ENCODE data around the gene FRMPD2. TPM values are rescaled to one million over a fixed set of nuclear protein-coding genes. Genes with fewer than 3 reads are reported as not detected.

FRMPD2 gene
- total RNA-seq, 1 donor from 2014 or later, result under 0.01 TPM

DNA sequence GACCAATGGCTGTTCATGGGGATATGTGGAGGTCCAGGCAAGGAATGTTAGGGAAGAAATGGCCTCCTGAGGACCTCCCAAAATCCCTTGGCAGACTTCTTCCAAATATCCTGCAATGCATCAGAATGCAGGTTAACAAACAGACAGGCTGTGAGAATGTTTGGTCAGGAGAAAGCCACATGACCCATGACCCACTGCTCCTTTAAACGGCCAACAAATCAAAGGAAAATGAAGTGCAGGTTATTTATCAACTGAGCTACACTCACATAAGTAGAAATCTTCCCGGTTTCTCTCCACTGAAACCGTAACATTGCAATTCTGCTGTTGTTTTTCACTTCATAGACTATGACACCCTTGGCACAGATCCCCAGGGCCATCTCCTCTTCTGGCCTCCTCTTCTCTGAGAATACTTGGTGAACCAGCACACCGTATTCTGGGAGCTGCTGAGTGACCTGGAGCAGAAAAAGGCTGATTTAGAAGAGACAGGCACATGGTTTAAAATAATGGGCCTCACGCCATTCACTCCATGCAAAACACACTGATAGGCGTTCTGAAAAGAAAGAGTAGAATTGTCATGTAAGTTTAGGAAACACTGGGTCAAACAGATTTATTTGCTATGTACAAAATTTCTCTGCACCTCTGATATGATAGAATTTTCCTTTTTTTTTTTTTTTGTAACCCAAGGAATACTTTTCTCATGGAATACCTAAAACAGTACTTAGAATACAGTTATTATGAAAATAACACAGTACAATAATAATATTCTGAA is 67.8 kb downstream of the FRMPD2 start:
- peaks cover 2% of the 10 kb centered on the region for H3K27me3 ChIP-seq (ENCODE audit: control insufficient read depth, insufficient read depth, low read length)
- peak; percentile 70 for FAIRE-seq
- DNase-seq (ENCODE audit: low read depth), result no peak
- H3K36me3 ChIP-seq (ENCODE audit: control insufficient read depth, insufficient read depth, low read length), result no peaks in the 10 kb centered on the region
- no peak for TF ChIP-seq CTCF (IDR thresholded peaks at IDR 0.05; ENCODE audit: insufficient read depth, low read length, severe bottlenecking)
- H3K4me3 ChIP-seq (ENCODE audit: low read depth, low read length), result no peak overlapping the region

- DNase-seq (ENCODE audit: low read depth), result peak; percentile 39
Measured at GRCh38 chr10:48205918-48206317, 68.6 kb downstream of the FRMPD2 start.

DNA sequence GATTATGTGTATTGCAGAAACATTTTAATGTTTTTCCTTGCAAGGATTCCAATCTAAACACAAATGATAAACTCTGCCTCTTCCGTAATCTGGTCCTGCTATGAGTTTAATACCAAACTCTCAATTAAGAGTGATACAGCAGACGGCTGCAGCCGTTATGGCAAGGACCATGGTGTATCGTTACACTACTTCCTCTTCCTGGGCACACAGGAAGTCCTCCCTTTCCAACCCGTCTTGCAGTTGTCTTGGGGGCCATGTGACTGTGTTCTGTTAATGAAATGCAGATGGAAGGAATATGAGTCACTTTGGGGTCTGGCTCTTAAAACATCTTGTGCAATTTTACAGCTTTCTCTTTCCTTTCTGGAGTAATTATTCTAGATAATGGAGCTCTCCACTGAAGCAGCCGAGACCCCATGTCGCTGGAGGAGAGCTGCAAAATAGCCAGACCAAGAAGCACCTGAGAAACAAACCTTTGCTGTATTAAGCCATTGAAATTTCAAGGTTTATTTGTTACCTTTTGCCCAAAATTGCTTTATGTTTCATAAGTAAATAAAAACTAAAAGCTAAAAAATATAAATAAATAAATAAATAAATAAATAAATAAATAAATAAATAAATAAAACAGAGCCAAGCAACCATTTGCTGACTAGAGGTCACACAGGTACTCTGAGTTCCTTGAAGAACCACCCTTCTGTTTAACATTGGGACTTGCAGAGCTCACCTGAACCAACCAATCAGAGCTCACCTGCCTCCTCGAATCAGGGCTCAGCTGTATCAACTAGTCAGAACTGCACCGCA is 74.7 kb downstream of the FRMPD2 start:
- no peak for TF ChIP-seq CTCF (IDR thresholded peaks at IDR 0.05; ENCODE audit: insufficient read depth, low read length, severe bottlenecking)
- Histone ChIP-seq H3K27me3 (ENCODE audit: control insufficient read depth, insufficient read depth, low read length) (peaks cover 2% of the 10 kb centered on the region), H3K4me3 (ENCODE audit: low read depth, low read length) (no peak overlapping the region), H3K36me3 (ENCODE audit: control insufficient read depth, insufficient read depth, low read length) (no peaks in the 10 kb centered on the region)
- no peak for FAIRE-seq
- no peak for DNase-seq (ENCODE audit: low read depth)

More at GRCh38 chr10:48205918-48206317, 68.6 kb downstream of the FRMPD2 start:
- H3K27me3 ChIP-seq (ENCODE audit: control insufficient read depth, insufficient read depth, low read length), result peaks cover 4% of the 10 kb centered on the region
- no peak for FAIRE-seq
- TF ChIP-seq CTCF (IDR thresholded peaks at IDR 0.05; ENCODE audit: insufficient read depth, low read length, severe bottlenecking), result no peak
- H3K36me3 ChIP-seq (ENCODE audit: control insufficient read depth, insufficient read depth, low read length), result no peaks in the 10 kb centered on the region
- H3K4me3 ChIP-seq (ENCODE audit: low read depth, low read length), result no peak overlapping the region

DNA sequence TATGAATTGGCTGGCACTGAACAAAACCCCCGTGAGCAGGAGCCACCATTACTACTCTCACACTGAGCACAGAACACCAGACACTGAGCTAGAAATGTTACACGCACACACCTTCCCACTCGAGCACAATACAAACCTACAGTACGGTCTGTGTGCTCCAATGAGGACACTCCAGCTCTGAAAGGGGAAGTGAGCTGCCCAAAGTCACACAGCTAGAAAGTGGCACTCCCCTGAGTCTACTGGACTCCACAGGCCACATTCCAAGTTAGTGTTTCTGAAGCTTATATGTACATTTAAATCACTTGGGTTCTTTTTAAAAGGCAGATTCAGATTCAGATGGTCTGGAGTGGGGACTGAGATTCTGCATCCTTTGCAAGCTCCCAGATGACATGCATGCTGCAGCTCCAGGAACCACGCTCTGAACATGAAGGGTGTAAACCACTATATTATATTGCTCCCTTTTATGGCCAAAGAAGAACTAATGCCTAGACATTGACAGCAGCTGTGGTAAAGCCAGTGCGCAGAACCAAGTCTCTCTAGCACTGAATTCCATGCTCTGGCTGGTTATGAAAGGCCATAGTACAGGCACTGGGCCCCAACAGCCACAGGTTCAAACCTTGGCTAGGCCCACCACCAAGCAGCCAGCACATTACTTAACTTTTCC is 77.1 kb downstream of the FRMPD2 start:
- DNase-seq (ENCODE audit: low read depth), result no peak
- Histone ChIP-seq H3K36me3 (ENCODE audit: control insufficient read depth, insufficient read depth, low read length) (no peaks in the 10 kb centered on the region), H3K27me3 (ENCODE audit: control insufficient read depth, insufficient read depth, low read length) (peaks cover 2% of the 10 kb centered on the region), H3K4me3 (ENCODE audit: low read depth, low read length) (no peak overlapping the region)
- TF ChIP-seq CTCF (IDR thresholded peaks at IDR 0.05; ENCODE audit: insufficient read depth, low read length, severe bottlenecking), result no peak
- no peak for FAIRE-seq

GRCh38 chr10:48195803-48196202 is 78.7 kb downstream of the FRMPD2 start:
- no peaks in the 10 kb centered on the region for H3K27me3 ChIP-seq (ENCODE audit: control insufficient read depth, insufficient read depth, low read length)
- no peak for FAIRE-seq
- TF ChIP-seq CTCF (IDR thresholded peaks at IDR 0.05; ENCODE audit: insufficient read depth, low read length, severe bottlenecking), result no peak

More at GRCh38 chr10:48195803-48196202, 78.7 kb downstream of the FRMPD2 start:
- DNase-seq (ENCODE audit: low read depth), result no peak
- Histone ChIP-seq H3K4me3 (ENCODE audit: low read depth, low read length) (no peak overlapping the region), H3K36me3 (ENCODE audit: control insufficient read depth, insufficient read depth, low read length) (no peaks in the 10 kb centered on the region)

All from bronchial epithelial cell (primary cell).